Natural killer cell (primary cell): ENCODE data around the gene CLCN2. TPM values are rescaled to one million over a fixed set of nuclear protein-coding genes. Genes with fewer than 3 reads are reported as not detected.

Experiments used
- ATAC-seq, 3 donors: fragments of 150-1000 bp in 2 of 3; fragments of 200-7000 bp in 1 of 3; cut with Tn5 transposase; 1 replicate in 1 of 3; 2 replicates in 2 of 3; pipeline ENCODE4 v1.10.0; 2021; ENCODE audit warnings: mild to moderate bottlenecking in 2 of 3, moderate library complexity in 2 of 3
- DNase-seq, 2 donors: peaks; one replicate each; pipeline versions ENCODE4 v3.0.0 to v3.0.0-alpha.2; 2013 to 2021; ENCODE audit warnings: mixed read lengths in 1 of 2
- H3K27ac ChIP-seq: one replicate; pipeline ENCODE4 v1.5.1; 2013; ENCODE audit warnings: mild to moderate bottlenecking, low read length
- H3K27me3 ChIP-seq: one replicate; pipeline ENCODE4 v1.6.1; 2013; ENCODE audit warnings: low read length; ENCODE audit not compliant: control insufficient read depth, insufficient read depth
- H3K36me3 ChIP-seq: one replicate; pipeline ENCODE4 v1.6.1; 2013; ENCODE audit warnings: low read length; ENCODE audit not compliant: control insufficient read depth, insufficient read depth
- H3K4me1 ChIP-seq: one replicate; pipeline ENCODE4 v1.6.1; 2013; ENCODE audit warnings: low read length; ENCODE audit not compliant: control insufficient read depth, insufficient read depth
- H3K4me3 ChIP-seq: one replicate; pipeline ENCODE4 v1.5.1; 2013; ENCODE audit warnings: low read length
- H3K9me3 ChIP-seq: one replicate; pipeline ENCODE4 v1.6.1; 2013; ENCODE audit warnings: low read length; ENCODE audit not compliant: control insufficient read depth, insufficient read depth
- H3K27ac Mint-ChIP-seq, 2 donors: one replicate each; pipeline ENCODE4 v1.8.0; 2022; ENCODE audit warnings: mild to moderate bottlenecking in 2 of 2, mixed read lengths in 2 of 2, moderate library complexity in 1 of 2
- H3K27me3 Mint-ChIP-seq, 2 donors: one replicate each; pipeline ENCODE4 v1.8.0; 2022; ENCODE audit warnings: low read depth in 2 of 2, mixed read lengths in 2 of 2
- H3K36me3 Mint-ChIP-seq: one replicate; pipeline ENCODE4 v1.8.0; 2022; ENCODE audit warnings: mixed read lengths
- H3K4me1 Mint-ChIP-seq, 2 donors: one replicate each; pipeline ENCODE4 v1.8.0; 2022; ENCODE audit warnings: mixed read lengths in 2 of 2
- H3K4me3 Mint-ChIP-seq: one replicate; pipeline ENCODE4 v1.8.0; 2022; ENCODE audit warnings: mild to moderate bottlenecking, moderate library complexity, mixed read lengths
- H3K9me3 Mint-ChIP-seq, 2 donors: one replicate each; pipeline ENCODE4 v1.8.0; 2022; ENCODE audit warnings: mixed read lengths in 2 of 2
- CTCF ChIP-seq: fragments of 200-600 bp; IDR thresholded peaks from one replicate; pipeline ENCODE4 v1.8.0; 2022; ENCODE audit warnings: antibody characterized with exemption
- WGBS: methylation state at CpG from one replicate; pipeline ENCODE4 v1.1.7; 2013; ENCODE audit warnings: missing lambda C conversion rate; ENCODE audit not compliant: insufficient coverage; 5-methylcytosine and 5-hydroxymethylcytosine counted together
- intact Hi-C: fragments of 100-400 bp; cut with micrococcal nuclease; formaldehyde crosslinking; loops from one replicate; pipeline ENCODE4 v1.14.2; 2022
- total RNA-seq, 4 donors: library from RNA; stranded (reverse); fragments of 120-200 nt in 1 of 4; gene quantifications; one replicate each; pipeline versions ENCODE4 v1.2.3 to v1.2.4, GENCODE V29; 2013 to 2022

The CLCN2 gene
- 1 to 10 TPM; 7.8 to 8.2 (median 8.1) TPM for total RNA-seq
- total RNA-seq (2013) = 2.9 TPM

GRCh38 chr3:184361532-184361931, at the start of gene CLCN2, which contains the start of gene POLR2H:
Gene CLCN2, minus strand, starts transcription at chr3:184361605. Its CDS starts 126 bp downstream, at chr3:184361479.
Gene POLR2H, plus strand, starts transcription at chr3:184361710. Its CDS starts 1,783 bp downstream, at chr3:184363493.
- H3K4me1 Mint-ChIP-seq = peaks cover 19 to 43% of the 10 kb centered on the region in 2 donors
- Histone ChIP-seq H3K4me3 (peak within 1 kb of the TSS; percentile 57), H3K27me3 (no peaks in the 10 kb centered on the region), H3K9me3 (no peaks in the 10 kb centered on the region), H3K27ac (peak within 1 kb of the TSS; percentile 86), H3K4me1 (peaks cover 32% of the 10 kb centered on the region), H3K36me3 (peaks cover 1% of the 10 kb centered on the region)
- H3K9me3 Mint-ChIP-seq = no peaks in the 10 kb centered on the region
- WGBS = under 1% methylated on average over 56 of the region's 56 CpGs
- H3K4me3 Mint-ChIP-seq = peak within 1 kb of the TSS; percentile 92
- peak; percentile 46 to 58 (median 54) for ATAC-seq
- peak; percentile 49 to 56 for DNase-seq
- TF ChIP-seq CTCF = no peak
- H3K36me3 Mint-ChIP-seq = no peaks in the 10 kb centered on the region
- H3K27ac Mint-ChIP-seq = peak within 1 kb of the TSS; percentile 96 to 97
- H3K27me3 Mint-ChIP-seq = peaks cover 0 to 3% of the 10 kb centered on the region in 2 donors
- intact Hi-C loops = no loop called here

DNA sequence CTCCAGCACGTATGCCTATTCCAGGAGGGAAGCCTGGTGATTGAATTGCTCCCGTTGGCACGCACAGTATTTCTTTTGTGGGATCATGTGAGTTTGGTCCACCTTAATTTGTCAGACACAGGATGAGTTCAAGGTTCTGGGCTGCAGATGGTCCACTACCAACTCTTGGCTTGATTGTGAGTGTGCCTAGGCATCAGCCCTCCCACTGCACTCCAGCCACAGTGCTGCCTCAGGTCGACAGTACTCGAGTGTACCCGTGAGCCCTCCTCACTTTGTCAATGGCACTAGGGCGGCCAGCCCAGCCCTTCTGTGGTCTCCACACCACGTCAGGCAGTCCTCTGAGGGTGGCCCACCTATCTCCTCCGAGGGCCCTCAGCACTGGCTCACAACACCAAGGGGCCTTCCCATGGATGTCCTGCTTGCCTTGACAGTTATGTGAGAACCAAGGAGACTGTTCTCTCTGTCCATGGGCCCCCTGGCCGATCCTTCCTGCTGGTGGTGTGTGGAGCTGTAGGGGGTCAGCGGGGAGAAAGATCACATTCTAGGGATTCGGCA, 48.6 kb upstream of the CLCN2 start:
- Histone ChIP-seq H3K36me3 (no peaks in the 10 kb centered on the region), H3K27me3 (no peaks in the 10 kb centered on the region), H3K4me3 (no peak overlapping the region), H3K4me1 (no peaks in the 10 kb centered on the region), H3K27ac (no peak overlapping the region), H3K9me3 (no peaks in the 10 kb centered on the region)
- no peak for TF ChIP-seq CTCF
- H3K27ac Mint-ChIP-seq = no peak overlapping the region
- no peaks in the 10 kb centered on the region for H3K36me3 Mint-ChIP-seq
- WGBS = 71% methylated on average over 11 of the region's 12 CpGs
- intact Hi-C loops = loop anchor here (10.0 kb wide), 1 partner anchor 135 kb away; no protein-coding TSS in a partner anchor
- H3K9me3 Mint-ChIP-seq = no peaks in the 10 kb centered on the region
- no peaks in the 10 kb centered on the region for H3K4me1 Mint-ChIP-seq
- DNase-seq (no peak), ATAC-seq (no peak)
- H3K27me3 Mint-ChIP-seq = peaks cover 0 to 14% of the 10 kb centered on the region in 2 donors
- no peak overlapping the region for H3K4me3 Mint-ChIP-seq

GRCh38 chr3:184409331-184409926, 48.0 kb upstream of the CLCN2 start:
- intact Hi-C loops = no loop called here
- H3K4me3 ChIP-seq = no peak overlapping the region
- Mint-ChIP-seq H3K4me3 (no peak overlapping the region), H3K27ac (no peak overlapping the region), H3K36me3 (no peaks in the 10 kb centered on the region), H3K4me1 (no peaks in the 10 kb centered on the region), H3K9me3 (no peaks in the 10 kb centered on the region), H3K27me3 (peaks cover 0 to 14% of the 10 kb centered on the region in 2 donors)
- no peaks in the 10 kb centered on the region for H3K27me3 ChIP-seq
- no peaks in the 10 kb centered on the region for H3K36me3 ChIP-seq
- no peaks in the 10 kb centered on the region for H3K4me1 ChIP-seq
- 89% methylated on average over 8 of the region's 8 CpGs for WGBS
- no peaks in the 10 kb centered on the region for H3K9me3 ChIP-seq
- TF ChIP-seq CTCF = no peak
- no peak overlapping the region for H3K27ac ChIP-seq
- DNase-seq (no peak), ATAC-seq (no peak)
